Memory B cell (primary cell): Measurements from ENCODE around the gene IQCE.

Source experiments
- ATAC-seq: fragments of 150-1000 bp; cut with Tn5 transposase; 2 replicates; pipeline ENCODE4 v1.10.0; 2021; ENCODE audit warnings: low read depth, mild to moderate bottlenecking, moderate library complexity
- DNase-seq, 2 donors: peaks; one replicate each; pipeline ENCODE4 v3.0.0; 2022; ENCODE audit warnings: low spot score in 2 of 2
- H3K27ac Mint-ChIP-seq: one replicate; pipeline ENCODE4 v1.8.0; 2022; ENCODE audit warnings: mild to moderate bottlenecking, moderate library complexity, mixed read lengths
- H3K27me3 Mint-ChIP-seq: one replicate; pipeline ENCODE4 v1.8.0; 2022; ENCODE audit warnings: mixed read lengths
- H3K36me3 Mint-ChIP-seq: one replicate; pipeline ENCODE4 v1.8.0; 2022; ENCODE audit warnings: mild to moderate bottlenecking, mixed read lengths
- H3K4me1 Mint-ChIP-seq: one replicate; pipeline ENCODE4 v1.8.0; 2022; ENCODE audit warnings: mixed read lengths
- H3K4me3 Mint-ChIP-seq: one replicate; pipeline ENCODE4 v1.8.0; 2022; ENCODE audit warnings: mild to moderate bottlenecking, moderate library complexity, mixed read lengths
- H3K9me3 Mint-ChIP-seq: one replicate; pipeline ENCODE4 v1.8.0; 2022; ENCODE audit warnings: mixed read lengths

The IQCE gene

GRCh38 chr7:2517026-2517425 is 41.8 kb upstream of the IQCE start:
- Mint-ChIP-seq H3K9me3 (no peaks in the 10 kb centered on the region), H3K4me3 (no peak overlapping the region), H3K27me3 (no peaks in the 10 kb centered on the region), H3K4me1 (peaks cover 35% of the 10 kb centered on the region), H3K27ac (no peak overlapping the region), H3K36me3 (peaks cover 8% of the 10 kb centered on the region)
- DNase-seq (no peak), ATAC-seq (no peak)

- Mint-ChIP-seq H3K36me3 (peaks cover 13% of the 10 kb centered on the region), H3K27ac (peak overlapping the region; percentile 64), H3K27me3 (no peaks in the 10 kb centered on the region), H3K4me1 (peaks cover 31% of the 10 kb centered on the region), H3K4me3 (peak overlapping the region; percentile 75), H3K9me3 (no peaks in the 10 kb centered on the region)
- ATAC-seq (no peak), DNase-seq (no peak)
Observed at GRCh38 chr7:2517678-2518507, 40.9 kb upstream of the IQCE start.

- H3K27ac Mint-ChIP-seq: peak overlapping the region; percentile 64
- H3K4me3 Mint-ChIP-seq: peak overlapping the region; percentile 80
- DNase-seq (no peak), ATAC-seq (no peak)
- H3K36me3 Mint-ChIP-seq: peaks cover 15% of the 10 kb centered on the region
- peaks cover 29% of the 10 kb centered on the region for H3K4me1 Mint-ChIP-seq
- H3K27me3 Mint-ChIP-seq: no peaks in the 10 kb centered on the region
- H3K9me3 Mint-ChIP-seq: no peaks in the 10 kb centered on the region
Observed at GRCh38 chr7:2518737-2519118, 40.1 kb upstream of the IQCE start.

- Mint-ChIP-seq H3K4me1 (peaks cover 29% of the 10 kb centered on the region), H3K27me3 (no peaks in the 10 kb centered on the region), H3K36me3 (peaks cover 17% of the 10 kb centered on the region), H3K9me3 (no peaks in the 10 kb centered on the region), H3K27ac (peak within 1 kb of the TSS; percentile 86), H3K4me3 (peak within 1 kb of the TSS; percentile 97)
- DNase-seq (peak; percentile 86), ATAC-seq (peak; percentile 86)
Observed at GRCh38 chr7:2519119-2519930, 39.5 kb upstream of the IQCE start, which contains the start of gene LFNG. Gene LFNG (plus strand): TSS chr7:2519774. CDS start chr7:2519862, 88 bp downstream.

- no peaks in the 10 kb centered on the region for H3K9me3 Mint-ChIP-seq
- peak overlapping the region; percentile 97 for H3K4me3 Mint-ChIP-seq
- H3K27me3 Mint-ChIP-seq: no peaks in the 10 kb centered on the region
- peaks cover 17% of the 10 kb centered on the region for H3K36me3 Mint-ChIP-seq
- DNase-seq (no peak), ATAC-seq (no peak)
- H3K27ac Mint-ChIP-seq: peak overlapping the region; percentile 86
- H3K4me1 Mint-ChIP-seq: peaks cover 29% of the 10 kb centered on the region
Observed at GRCh38 chr7:2520131-2520760, 38.5 kb upstream of the IQCE start.

GRCh38 chr7:2520761-2521290 is 38.0 kb upstream of the IQCE start:
- DNase-seq: no peak
- no peak for ATAC-seq
- H3K4me1 Mint-ChIP-seq: peaks cover 32% of the 10 kb centered on the region

GRCh38 chr7:2521341-2521745 is 37.4 kb upstream of the IQCE start:
- peaks cover 20% of the 10 kb centered on the region for H3K36me3 Mint-ChIP-seq
- H3K27ac Mint-ChIP-seq: peak overlapping the region; percentile 92
- no peak for DNase-seq
- peak overlapping the region; percentile 82 for H3K4me3 Mint-ChIP-seq
- no peak for ATAC-seq
- H3K9me3 Mint-ChIP-seq: no peaks in the 10 kb centered on the region
- H3K4me1 Mint-ChIP-seq: peaks cover 32% of the 10 kb centered on the region
- no peaks in the 10 kb centered on the region for H3K27me3 Mint-ChIP-seq

More at GRCh38 chr7:2520761-2521290, 38.0 kb upstream of the IQCE start:
- Mint-ChIP-seq H3K27me3 (no peaks in the 10 kb centered on the region), H3K36me3 (peaks cover 20% of the 10 kb centered on the region), H3K27ac (peak overlapping the region; percentile 86), H3K9me3 (no peaks in the 10 kb centered on the region), H3K4me3 (peak overlapping the region; percentile 97)

- H3K4me1 Mint-ChIP-seq: peaks cover 38% of the 10 kb centered on the region
Observed at GRCh38 chr7:2521952-2522591, 36.7 kb upstream of the IQCE start.

GRCh38 chr7:2522780-2523433 is 35.9 kb upstream of the IQCE start:
- Mint-ChIP-seq H3K27ac (peak overlapping the region; percentile 77), H3K4me3 (peak overlapping the region; percentile 82), H3K36me3 (peaks cover 21% of the 10 kb centered on the region), H3K27me3 (no peaks in the 10 kb centered on the region), H3K9me3 (no peaks in the 10 kb centered on the region), H3K4me1 (peaks cover 37% of the 10 kb centered on the region)
- DNase-seq: no peak
- ATAC-seq: no peak

More at GRCh38 chr7:2521952-2522591, 36.7 kb upstream of the IQCE start:
- peaks cover 21% of the 10 kb centered on the region for H3K36me3 Mint-ChIP-seq
- ATAC-seq: peak; percentile 14
- H3K9me3 Mint-ChIP-seq: no peaks in the 10 kb centered on the region
- DNase-seq: no peak
- H3K4me3 Mint-ChIP-seq: peak overlapping the region; percentile 82
- peak overlapping the region; percentile 92 for H3K27ac Mint-ChIP-seq
- no peaks in the 10 kb centered on the region for H3K27me3 Mint-ChIP-seq

- H3K36me3 Mint-ChIP-seq: peaks cover 21% of the 10 kb centered on the region
- peak overlapping the region; percentile 77 for H3K27ac Mint-ChIP-seq
- DNase-seq: no peak
Observed at GRCh38 chr7:2523461-2523936, 35.3 kb upstream of the IQCE start.

GRCh38 chr7:2523941-2524807 is 34.6 kb upstream of the IQCE start:
- Mint-ChIP-seq H3K27ac (no peak overlapping the region), H3K4me3 (peak overlapping the region; percentile 66), H3K4me1 (peaks cover 41% of the 10 kb centered on the region), H3K9me3 (no peaks in the 10 kb centered on the region), H3K36me3 (peaks cover 21% of the 10 kb centered on the region), H3K27me3 (no peaks in the 10 kb centered on the region)
- no peak for DNase-seq
- ATAC-seq: no peak

More at GRCh38 chr7:2523461-2523936, 35.3 kb upstream of the IQCE start:
- Mint-ChIP-seq H3K4me1 (peaks cover 37% of the 10 kb centered on the region), H3K4me3 (peak overlapping the region; percentile 82), H3K27me3 (no peaks in the 10 kb centered on the region), H3K9me3 (no peaks in the 10 kb centered on the region)
- no peak for ATAC-seq
